ENCODE data around the gene HOXB3.

GRCh38 chr17:48600244-48601098 is 10.4 kb upstream of the HOXB3 start:
- TF ChIP-seq POLR2A (IDR thresholded peaks at IDR 0.05) (no peak), CTCF (IDR thresholded peaks at IDR 0.05 in 8 of 11, conservative IDR thresholded peaks at IDR 0.05 in 3 of 11) (no peak)

Data from spleen (tissue), 7 donors.